Psoas muscle (tissue), 8 donors: ENCODE results near the gene GRM1. TPM values are rescaled to one million over a fixed set of nuclear protein-coding genes. Genes with fewer than 3 reads are reported as not detected.

Experiments used
- ATAC-seq, 4 donors: fragments of 200-7000 bp; cut with Tn5 transposase; one replicate each; pipeline ENCODE4 v1.9.1; 2020; ENCODE audit warnings: moderate library complexity in 3 of 4, mild to moderate bottlenecking in 2 of 4
- DNase-seq, 2 donors: peaks; one replicate each; pipeline ENCODE4 v3.0.0-alpha.2; 2020
- H3K27ac ChIP-seq: fragments of 200-600 bp; one replicate; pipeline ENCODE4 v1.8.0; 2022
- H3K27me3 ChIP-seq, 3 donors: fragments of 200-600 bp in 1 of 3; one replicate each; pipeline versions ENCODE4 v1.6.1 to v1.8.0; 2013 to 2022; ENCODE audit warnings: low read length in 2 of 3, mild to moderate bottlenecking in 2 of 3, moderate library complexity in 1 of 3; ENCODE audit not compliant: insufficient read depth in 3 of 3
- H3K36me3 ChIP-seq, 2 donors: fragments of 200-600 bp in 1 of 2; one replicate each; pipeline versions ENCODE4 v1.6.1 to v1.8.0; 2013 to 2022; ENCODE audit warnings: low read depth in 1 of 2, mild to moderate bottlenecking in 1 of 2, moderate library complexity in 1 of 2; ENCODE audit not compliant: insufficient read depth in 1 of 2
- H3K4me1 ChIP-seq: fragments of 200-600 bp; one replicate; pipeline ENCODE4 v1.8.0; 2022
- H3K4me3 ChIP-seq: fragments of 200-600 bp; one replicate; pipeline ENCODE4 v1.8.0; 2022; ENCODE audit warnings: mild to moderate bottlenecking
- H3K9me3 ChIP-seq: fragments of 200-600 bp; one replicate; pipeline ENCODE4 v1.8.0; 2022
- CTCF ChIP-seq: fragments of 200-600 bp; IDR thresholded peaks from one replicate; pipeline ENCODE4 v1.8.0; 2022; ENCODE audit warnings: antibody characterized with exemption
- WGBS, 3 donors: extraction: QIAGEN DNeasy Blood & Tissue Kit; methylation state at CpG; one replicate each; pipeline versions ENCODE4 v1.1.6 to v1.1.7; 2013; 5-methylcytosine and 5-hydroxymethylcytosine counted together
- intact Hi-C, 2 donors: fragments of 100-400 bp; cut with DNase I; formaldehyde crosslinking; loops; one replicate each; pipeline versions ENCODE4 v1.11.0 to v1.14.2; 2022
- polyA plus RNA-seq, 3 donors: library from polyadenylated mRNA; stranded (reverse); fragments of 200-250 nt; gene quantifications; one replicate each; pipeline ENCODE4 v1.2.3, GENCODE V29; 2013
- total RNA-seq, 4 donors: library from RNA; stranded (reverse); fragmentation: NEBNext Ultra II Directional in 2 of 4; extraction: Animal tissue kit (Norgen Biotek cat#: 25700) in 2 of 4; gene quantifications; one replicate each; pipeline versions ENCODE4 v1.2.1 to v1.2.4, GENCODE V29; 2021 to 2023
- donor health status: healthy with polysubstance abuse.
- donor health status: DM: no; HTN: no; CAD: no; lungs with moderate emphysema.
- donor health status: Bipolar disorder and iron deficiency.
- donor health status: healthy.
- donor health status: DM: yes; HTN: yes; CAD: no.
- donor health status: DM: no; HTN: no; CAD: no.
- donor health status: DM: no; HTN: no; CAD: no.
- donor health status: DM: yes; HTN: yes; CAD: no.

The GRM1 gene
- total and polyA plus RNA-seq, 7 donors = 0.03 to 2.6 (median 0.07) TPM; not detected in 4

- no peaks in the 10 kb centered on the region for H3K4me1 ChIP-seq
- ATAC-seq = no peak
- TF ChIP-seq CTCF = no peak
- intact Hi-C loops = no loop called here
- H3K27me3 ChIP-seq = no peaks in the 10 kb centered on the region
- WGBS, 3 donors = 84 to 95% (median 93%) methylated on average over 3 of the region's 3 CpGs
- H3K4me3 ChIP-seq = no peak overlapping the region
- no peak for DNase-seq
- no peaks in the 10 kb centered on the region for H3K9me3 ChIP-seq
- no peak overlapping the region for H3K27ac ChIP-seq
- no peaks in the 10 kb centered on the region for H3K36me3 ChIP-seq
Observed at GRCh38 chr6:146347690-146348089, 318.8 kb downstream of the GRM1 start.

- intact Hi-C loops = no loop called here
- TF ChIP-seq CTCF = no peak
- no peaks in the 10 kb centered on the region for H3K36me3 ChIP-seq
- H3K4me1 ChIP-seq = no peaks in the 10 kb centered on the region
- H3K9me3 ChIP-seq = no peaks in the 10 kb centered on the region
- no peak overlapping the region for H3K4me3 ChIP-seq
- H3K27me3 ChIP-seq = no peaks in the 10 kb centered on the region
- ATAC-seq (no peak), DNase-seq (no peak)
- 56 to 60% (median 59%) methylated on average over 3 of the region's 3 CpGs for WGBS, 3 donors
- no peak overlapping the region for H3K27ac ChIP-seq
Observed at GRCh38 chr6:146351018-146351417, 322.2 kb downstream of the GRM1 start.

GRCh38 chr6:146352163-146352562 lies 323.3 kb downstream of the GRM1 start:
- Histone ChIP-seq H3K27me3 (no peaks in the 10 kb centered on the region), H3K9me3 (no peaks in the 10 kb centered on the region), H3K4me3 (no peak overlapping the region), H3K36me3 (no peaks in the 10 kb centered on the region), H3K4me1 (no peaks in the 10 kb centered on the region), H3K27ac (no peak overlapping the region)
- intact Hi-C loops = no loop called here
- ATAC-seq = no peak
- 84 to 89% (median 84%) methylated on average over 5 of the region's 5 CpGs for WGBS, 3 donors
- no peak for DNase-seq
- no peak for TF ChIP-seq CTCF

- no peak overlapping the region for H3K4me3 ChIP-seq
- H3K27me3 ChIP-seq = no peaks in the 10 kb centered on the region
- WGBS, 3 donors = 79 to 81% (median 80%) methylated on average over 3 of the region's 3 CpGs
- TF ChIP-seq CTCF = no peak
- no peaks in the 10 kb centered on the region for H3K4me1 ChIP-seq
- ATAC-seq (no peak), DNase-seq (no peak)
- intact Hi-C loops = no loop called here
- H3K27ac ChIP-seq = no peak overlapping the region
- H3K9me3 ChIP-seq = no peaks in the 10 kb centered on the region
- H3K36me3 ChIP-seq = no peaks in the 10 kb centered on the region
Observed at GRCh38 chr6:146354451-146354850, 325.6 kb downstream of the GRM1 start.

- Histone ChIP-seq H3K4me1 (no peaks in the 10 kb centered on the region), H3K27me3 (no peaks in the 10 kb centered on the region), H3K27ac (no peak overlapping the region), H3K9me3 (no peaks in the 10 kb centered on the region), H3K36me3 (no peaks in the 10 kb centered on the region), H3K4me3 (no peak overlapping the region)
- ATAC-seq (no peak), DNase-seq (no peak)
- WGBS, 3 donors = 72 to 78% (median 73%) methylated on average over 4 of the region's 4 CpGs
- intact Hi-C loops = no loop called here
- TF ChIP-seq CTCF = no peak
Observed at GRCh38 chr6:146355521-146356100, 326.7 kb downstream of the GRM1 start.
